PFSK-1 (cell line): ENCODE results near the gene NKAIN2.

Source experiments
- POLR2AphosphoS5 ChIP-seq: IDR thresholded peaks from 2 replicates; pipeline ENCODE4 v1.6.1; 2012; ENCODE audit warnings: low read depth, mild to moderate bottlenecking, control low read depth, low read length, moderate library complexity
- REST ChIP-seq, 2 experiments: IDR thresholded peaks; 2 replicates each; pipeline versions ENCODE4 v1.6.1 to v1.8.0; 2011 to 2012; ENCODE audit warnings: low read depth in 2 of 2, low read length in 2 of 2, control low read depth in 1 of 2, inconsistent platforms in 1 of 2, mild to moderate bottlenecking in 1 of 2, moderate library complexity in 1 of 2; ENCODE audit not compliant: insufficient read depth in 1 of 2

GRCh38 chr6:124823240-124824111, 1019.8 kb downstream of the NKAIN2 start:
- TF ChIP-seq POLR2AphosphoS5 (no peak), REST (IDR thresholded peaks at IDR 0.05; ENCODE audit: insufficient read depth in 1 of 2, low read depth in 2 of 2, low read length in 2 of 2) (no peak)
